H9 (cell line): ENCODE results near the gene SETD4. TPM values are rescaled to one million over a fixed set of nuclear protein-coding genes. Genes with fewer than 3 reads are reported as not detected.

Experiments
- DNase-seq: peaks from one replicate; pipeline ENCODE4 v3.0.0-alpha.2; 2017
- H2AFZ ChIP-seq: one replicate; pipeline ENCODE4 v1.6.1; 2013; ENCODE audit warnings: mild to moderate bottlenecking, low read length, control low read depth, moderate library complexity
- H2AK5ac ChIP-seq: 2 replicates; pipeline ENCODE4 v1.6.1; 2013; ENCODE audit warnings: low read length, control low read depth, mixed read lengths; ENCODE audit not compliant: insufficient read length
- H2BK120ac ChIP-seq: one replicate; pipeline ENCODE4 v1.6.1; 2013; ENCODE audit warnings: low read depth, mild to moderate bottlenecking, low read length, control low read depth, inconsistent platforms; ENCODE audit not compliant: poor library complexity, severe bottlenecking
- H2BK12ac ChIP-seq: 2 replicates; pipeline ENCODE4 v1.6.1; 2013; ENCODE audit warnings: low read length, control low read depth, mixed read lengths, low read depth; ENCODE audit not compliant: insufficient read length
- H2BK15ac ChIP-seq: 2 replicates; pipeline ENCODE4 v1.6.1; 2013; ENCODE audit warnings: low read depth, low read length, control low read depth
- H2BK20ac ChIP-seq: one replicate; pipeline ENCODE4 v1.6.1; 2013; ENCODE audit warnings: low read depth, mild to moderate bottlenecking, low read length, control low read depth, inconsistent platforms; ENCODE audit not compliant: poor library complexity, severe bottlenecking
- H2BK5ac ChIP-seq: 2 replicates; pipeline ENCODE4 v1.6.1; 2013; ENCODE audit warnings: low read length, control low read depth, mixed read lengths; ENCODE audit not compliant: insufficient read length
- H3K14ac ChIP-seq: 2 replicates; pipeline ENCODE4 v1.6.1; 2013; ENCODE audit warnings: low read length, control low read depth; ENCODE audit not compliant: insufficient read depth
- H3K18ac ChIP-seq: 2 replicates; pipeline ENCODE4 v1.6.1; 2013; ENCODE audit warnings: low read depth, mild to moderate bottlenecking, mixed read lengths, low read length, control low read depth; ENCODE audit not compliant: insufficient read length
- H3K23ac ChIP-seq: 2 replicates; pipeline ENCODE4 v1.6.1; 2013; ENCODE audit warnings: low read length, control low read depth, mixed read lengths, low read depth; ENCODE audit not compliant: insufficient read length
- H3K23me2 ChIP-seq: 2 replicates; pipeline ENCODE4 v1.6.1; 2013; ENCODE audit warnings: low read depth, mild to moderate bottlenecking, mixed read lengths, low read length, control low read depth; ENCODE audit not compliant: insufficient read length, poor library complexity, severe bottlenecking
- H3K27ac ChIP-seq: 2 replicates; pipeline ENCODE4 v1.5.1; 2013; ENCODE audit warnings: low read length, control low read depth, mixed read lengths, low read depth; ENCODE audit not compliant: insufficient read length
- H3K27me3 ChIP-seq: 2 replicates; pipeline ENCODE4 v1.6.1; 2013; ENCODE audit warnings: low read length, control low read depth, inconsistent platforms; ENCODE audit not compliant: insufficient read depth
- H3K4ac ChIP-seq: 2 replicates; pipeline ENCODE4 v1.6.1; 2013; ENCODE audit warnings: low read depth, mild to moderate bottlenecking, control low read depth, inconsistent platforms, low read length, moderate library complexity
- H3K4me1 ChIP-seq: 2 replicates; pipeline ENCODE4 v1.6.1; 2013; ENCODE audit warnings: low read length, control low read depth, inconsistent platforms; ENCODE audit not compliant: insufficient read depth
- H3K4me2 ChIP-seq: 2 replicates; pipeline ENCODE4 v1.6.1; 2013; ENCODE audit warnings: low read length, control low read depth, mixed read lengths; ENCODE audit not compliant: insufficient read length, insufficient read depth
- H3K56ac ChIP-seq: 2 replicates; pipeline ENCODE4 v1.6.1; 2013; ENCODE audit warnings: low read depth, mild to moderate bottlenecking, mixed read lengths, low read length, control low read depth; ENCODE audit not compliant: insufficient read length
- H3K79me1 ChIP-seq: 2 replicates; pipeline ENCODE4 v1.6.1; 2013; ENCODE audit warnings: low read depth, mild to moderate bottlenecking, moderate library complexity, low read length, control low read depth, inconsistent platforms; ENCODE audit not compliant: insufficient read depth, poor library complexity, severe bottlenecking
- H3K79me2 ChIP-seq: 2 replicates; pipeline ENCODE4 v1.6.1; 2013; ENCODE audit warnings: low read length, control low read depth, inconsistent platforms; ENCODE audit not compliant: insufficient read depth
- H3K9ac ChIP-seq: 2 replicates; pipeline ENCODE4 v1.6.1; 2013; ENCODE audit warnings: low read length, control low read depth, mixed read lengths; ENCODE audit not compliant: insufficient read length; ENCODE audit errors: extremely low read depth
- H3K9me3 ChIP-seq: one replicate; pipeline ENCODE4 v1.6.1; 2013; ENCODE audit warnings: low read depth, low read length, inconsistent platforms; ENCODE audit not compliant: control insufficient read depth
- H3T11ph ChIP-seq: one replicate; pipeline ENCODE4 v1.6.1; 2013; ENCODE audit warnings: mild to moderate bottlenecking, low read length, control low read depth, inconsistent platforms
- H4K20me1 ChIP-seq: one replicate; pipeline ENCODE4 v1.6.1; 2013; ENCODE audit not compliant: control insufficient read depth, insufficient read length, insufficient read depth
- H4K5ac ChIP-seq: 2 replicates; pipeline ENCODE4 v1.6.1; 2013; ENCODE audit warnings: low read depth, mild to moderate bottlenecking, mixed read lengths, low read length, control low read depth; ENCODE audit not compliant: insufficient read length
- H4K8ac ChIP-seq: replicated peaks from 2 replicates; pipeline ENCODE4 v1.6.1; 2013; ENCODE audit warnings: low read length, control low read depth, mixed read lengths, low read depth; ENCODE audit not compliant: insufficient read length
- H4K91ac ChIP-seq: 2 replicates; pipeline ENCODE4 v1.6.1; 2013; ENCODE audit warnings: low read depth, mild to moderate bottlenecking, moderate library complexity, mixed read lengths, low read length, control low read depth; ENCODE audit not compliant: insufficient read length
- H3K27ac Mint-ChIP-seq, 3 experiments: 2 replicates in 2 of 3; 3 replicates in 1 of 3; pipeline ENCODE4 v1.8.0; 2020 to 2021; ENCODE audit warnings: mixed read lengths in 3 of 3, mild to moderate bottlenecking in 1 of 3, moderate library complexity in 1 of 3
- H3K27me3 Mint-ChIP-seq: 2 replicates; pipeline ENCODE4 v1.8.0; 2021; ENCODE audit warnings: low read depth, mild to moderate bottlenecking, moderate library complexity, mixed read lengths
- H3K36me3 Mint-ChIP-seq, 3 experiments: 2 replicates in 2 of 3; 3 replicates in 1 of 3; pipeline ENCODE4 v1.8.0; 2020 to 2021; ENCODE audit warnings: low read depth in 3 of 3, mixed read lengths in 3 of 3; ENCODE audit not compliant: insufficient read depth in 1 of 3
- H3K4me1 Mint-ChIP-seq, 2 experiments: 2 replicates each; pipeline ENCODE4 v1.8.0; 2020; ENCODE audit warnings: mixed read lengths in 2 of 2
- H3K4me3 Mint-ChIP-seq, 2 experiments: 2 replicates in 1 of 2; 3 replicates in 1 of 2; pipeline ENCODE4 v1.8.0; 2020 to 2021; ENCODE audit warnings: mild to moderate bottlenecking in 2 of 2, mixed read lengths in 2 of 2, moderate library complexity in 1 of 2
- H3K9me3 Mint-ChIP-seq, 2 experiments: 2 replicates in 1 of 2; 3 replicates in 1 of 2; pipeline ENCODE4 v1.8.0; 2020; ENCODE audit warnings: mild to moderate bottlenecking in 2 of 2, mixed read lengths in 2 of 2, moderate library complexity in 1 of 2
- CTCF ChIP-seq: fragments of 200-600 bp; sonication (generic); conservative IDR thresholded peaks from 3 replicates; pipeline ENCODE4 v1.8.0; 2021; ENCODE audit warnings: antibody characterized with exemption, mild to moderate bottlenecking
- WGBS: extraction: QIAGEN DNeasy Blood & Tissue Kit; methylation state at CpG from one replicate; pipeline ENCODE4 v1.1.7; 2013; ENCODE audit warnings: missing lambda C conversion rate, low lambda C conversion rate, mixed read lengths; ENCODE audit not compliant: insufficient read length; ENCODE audit errors: extremely low coverage; 5-methylcytosine and 5-hydroxymethylcytosine counted together
- total RNA-seq: library from RNA; stranded (reverse); gene quantifications from 2 replicates; pipeline ENCODE4 v1.2.1, GENCODE V29; 2021

SETD4 gene
- total RNA-seq, 1 experiment from 2014 or later = 52.5 TPM

GRCh38 chr21:36068748-36069398, 8.5 kb upstream of the SETD4 start:
- Histone ChIP-seq H4K8ac (no peak overlapping the region), H2BK120ac (no peak overlapping the region), H3K27me3 (no peaks in the 10 kb centered on the region), H3K27ac (no peak overlapping the region), H3K79me2 (no peaks in the 10 kb centered on the region; the same call in 1 of the 2 replicates), H3K18ac (no peak overlapping the region), H2AK5ac (no peak overlapping the region), H3K4ac (no peak overlapping the region), H4K5ac (no peak overlapping the region), H2BK20ac (no peak overlapping the region), H3K23ac (no peak overlapping the region), H2BK15ac (no peak overlapping the region), H3K79me1 (no peaks in the 10 kb centered on the region), H2AFZ (no peak overlapping the region), H3K9me3 (peaks cover 14% of the 10 kb centered on the region), H2BK12ac (no peak overlapping the region), H3T11ph (no peak overlapping the region), H4K20me1 (no peaks in the 10 kb centered on the region), H2BK5ac (no peak overlapping the region), H3K4me1 (peaks cover 2% of the 10 kb centered on the region; the same call in 1 of the 2 replicates), H3K14ac (no peak overlapping the region), H3K56ac (no peak overlapping the region), H3K9ac (no peak overlapping the region), H3K23me2 (peaks cover 5% of the 10 kb centered on the region), H4K91ac (no peak overlapping the region), H3K4me2 (no peak overlapping the region)
- DNase-seq = no peak
- Mint-ChIP-seq H3K36me3 (peaks cover 6 to 22% (median 20%) of the 10 kb centered on the region in 3 experiments), H3K4me1 (peaks cover 12% of the 10 kb centered on the region in 2 experiments), H3K27ac (no peak overlapping the region), H3K27me3 (no peaks in the 10 kb centered on the region; the same call in 1 of the 2 replicates), H3K4me3 (no peak overlapping the region), H3K9me3 (peaks cover 10 to 14% of the 10 kb centered on the region in 2 experiments)
- TF ChIP-seq CTCF = no peak
- WGBS = no CpG with 5 or more reads among the region's 5 CpGs
